Nephron progenitor cell (in vitro differentiated cells): ENCODE data around the gene SCD5.

Experiments used
- DNase-seq: peaks from one replicate; pipeline ENCODE4 v3.0.0; 2021
- H3K27ac Mint-ChIP-seq: 2 replicates; pipeline ENCODE4 v1.8.0; 2021; ENCODE audit warnings: mild to moderate bottlenecking, moderate library complexity, mixed read lengths
- H3K27me3 Mint-ChIP-seq: 2 replicates; pipeline ENCODE4 v1.8.0; 2021; ENCODE audit warnings: mild to moderate bottlenecking, low read depth, mixed read lengths; ENCODE audit not compliant: poor library complexity
- H3K36me3 Mint-ChIP-seq: 2 replicates; pipeline ENCODE4 v1.8.0; 2021; ENCODE audit warnings: low read depth, mixed read lengths
- H3K4me1 Mint-ChIP-seq: 2 replicates; pipeline ENCODE4 v1.8.0; 2021; ENCODE audit warnings: mixed read lengths
- H3K4me3 Mint-ChIP-seq: 2 replicates; pipeline ENCODE4 v1.8.0; 2021; ENCODE audit warnings: mild to moderate bottlenecking, moderate library complexity, mixed read lengths
- H3K9me3 Mint-ChIP-seq: 2 replicates; pipeline ENCODE4 v1.8.0; 2021; ENCODE audit warnings: mild to moderate bottlenecking, moderate library complexity, mixed read lengths
- TF ChIP-seq, protein P1 (sequence below): fragments of 200-600 bp; sonication (generic); IDR thresholded peaks from 2 replicates; pipeline ENCODE4 v1.5.0; 2021; ENCODE audit warnings: antibody characterized with exemption

The SCD5 gene

DNA sequence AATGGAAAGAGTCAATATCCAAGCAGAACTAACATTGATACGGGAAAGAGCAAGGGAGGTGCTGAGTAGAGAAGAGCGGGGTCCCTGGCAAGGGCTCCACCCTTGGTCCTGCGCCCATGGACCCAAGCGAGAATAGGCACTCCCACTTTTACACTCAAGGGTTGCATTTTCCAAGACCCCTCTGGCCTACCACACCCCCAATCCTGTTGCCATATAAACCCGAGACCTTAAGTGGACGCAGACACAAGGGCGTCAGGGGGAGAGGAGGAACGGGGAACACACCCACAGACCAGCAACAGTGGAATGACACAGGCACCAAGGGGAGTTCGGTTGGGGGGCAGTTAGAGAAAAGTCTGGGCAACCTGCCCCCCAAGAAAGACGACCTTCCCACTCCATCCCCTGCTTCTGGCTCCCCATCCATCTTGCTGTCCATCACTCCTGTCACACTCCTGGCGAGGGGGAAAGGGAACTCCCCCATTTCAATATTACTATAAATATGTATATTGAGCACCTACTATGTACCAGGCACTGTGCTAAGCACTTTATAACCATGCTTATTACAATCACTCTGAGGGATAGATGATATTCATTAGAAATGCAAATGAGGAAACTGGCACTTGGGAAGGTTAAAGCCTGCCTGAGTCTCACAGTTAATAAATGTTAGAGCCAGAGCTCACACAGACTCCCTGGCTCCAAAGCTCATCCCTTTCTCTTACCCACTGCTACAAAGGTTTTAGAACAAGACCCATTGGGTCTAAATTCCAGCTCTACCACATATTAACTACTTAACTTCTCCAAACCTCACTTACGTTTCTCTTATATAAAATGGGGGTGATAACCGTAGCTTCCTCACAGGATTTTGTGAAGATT, 51.7 kb downstream of the SCD5 start:
- TF ChIP-seq, protein P1, sequence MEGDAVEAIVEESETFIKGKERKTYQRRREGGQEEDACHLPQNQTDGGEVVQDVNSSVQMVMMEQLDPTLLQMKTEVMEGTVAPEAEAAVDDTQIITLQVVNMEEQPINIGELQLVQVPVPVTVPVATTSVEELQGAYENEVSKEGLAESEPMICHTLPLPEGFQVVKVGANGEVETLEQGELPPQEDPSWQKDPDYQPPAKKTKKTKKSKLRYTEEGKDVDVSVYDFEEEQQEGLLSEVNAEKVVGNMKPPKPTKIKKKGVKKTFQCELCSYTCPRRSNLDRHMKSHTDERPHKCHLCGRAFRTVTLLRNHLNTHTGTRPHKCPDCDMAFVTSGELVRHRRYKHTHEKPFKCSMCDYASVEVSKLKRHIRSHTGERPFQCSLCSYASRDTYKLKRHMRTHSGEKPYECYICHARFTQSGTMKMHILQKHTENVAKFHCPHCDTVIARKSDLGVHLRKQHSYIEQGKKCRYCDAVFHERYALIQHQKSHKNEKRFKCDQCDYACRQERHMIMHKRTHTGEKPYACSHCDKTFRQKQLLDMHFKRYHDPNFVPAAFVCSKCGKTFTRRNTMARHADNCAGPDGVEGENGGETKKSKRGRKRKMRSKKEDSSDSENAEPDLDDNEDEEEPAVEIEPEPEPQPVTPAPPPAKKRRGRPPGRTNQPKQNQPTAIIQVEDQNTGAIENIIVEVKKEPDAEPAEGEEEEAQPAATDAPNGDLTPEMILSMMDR: no peak
- H3K4me1 Mint-ChIP-seq: peaks cover 42% of the 10 kb centered on the region
- peaks cover 19% of the 10 kb centered on the region for H3K27me3 Mint-ChIP-seq
- no peaks in the 10 kb centered on the region for H3K36me3 Mint-ChIP-seq
- H3K27ac Mint-ChIP-seq: no peak overlapping the region
- no peaks in the 10 kb centered on the region for H3K9me3 Mint-ChIP-seq
- H3K4me3 Mint-ChIP-seq: no peak overlapping the region
- no peak for DNase-seq

DNA sequence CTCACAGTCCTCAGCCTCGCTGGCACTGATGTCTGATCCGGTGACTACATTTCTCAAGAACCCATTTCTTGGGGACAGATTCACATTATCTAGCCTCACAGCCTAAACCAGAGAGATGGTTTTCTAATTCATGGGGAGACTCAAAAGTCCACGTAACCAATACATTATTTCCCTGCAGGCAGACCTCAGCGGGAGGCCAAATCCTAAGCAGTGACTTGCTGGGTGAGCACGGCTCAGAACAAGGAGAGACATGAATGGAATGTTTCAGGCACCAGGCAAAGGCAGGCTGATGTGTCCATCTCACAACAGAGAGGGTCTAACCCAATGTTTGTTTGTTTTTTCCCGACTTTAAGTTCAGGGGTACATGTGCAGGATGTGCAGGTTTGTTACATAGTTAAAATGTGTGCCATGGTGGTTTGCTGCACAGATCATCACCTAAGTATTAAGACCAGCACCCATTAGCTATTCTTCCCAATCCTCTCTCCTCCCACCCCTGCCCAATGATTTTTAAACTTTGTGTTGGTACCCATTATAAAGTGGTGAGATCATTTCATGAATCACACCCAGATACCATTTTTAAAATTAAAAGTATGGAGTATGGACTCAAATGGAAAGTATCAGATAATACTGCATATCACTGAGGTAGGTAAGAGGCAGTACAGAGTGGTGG, 53.3 kb downstream of the SCD5 start:
- TF ChIP-seq, protein P1: no peak
- Mint-ChIP-seq H3K36me3 (no peaks in the 10 kb centered on the region), H3K4me1 (peaks cover 34% of the 10 kb centered on the region), H3K27ac (no peak overlapping the region), H3K27me3 (peaks cover 16% of the 10 kb centered on the region), H3K9me3 (no peaks in the 10 kb centered on the region), H3K4me3 (no peak overlapping the region)
- no peak for DNase-seq

DNA sequence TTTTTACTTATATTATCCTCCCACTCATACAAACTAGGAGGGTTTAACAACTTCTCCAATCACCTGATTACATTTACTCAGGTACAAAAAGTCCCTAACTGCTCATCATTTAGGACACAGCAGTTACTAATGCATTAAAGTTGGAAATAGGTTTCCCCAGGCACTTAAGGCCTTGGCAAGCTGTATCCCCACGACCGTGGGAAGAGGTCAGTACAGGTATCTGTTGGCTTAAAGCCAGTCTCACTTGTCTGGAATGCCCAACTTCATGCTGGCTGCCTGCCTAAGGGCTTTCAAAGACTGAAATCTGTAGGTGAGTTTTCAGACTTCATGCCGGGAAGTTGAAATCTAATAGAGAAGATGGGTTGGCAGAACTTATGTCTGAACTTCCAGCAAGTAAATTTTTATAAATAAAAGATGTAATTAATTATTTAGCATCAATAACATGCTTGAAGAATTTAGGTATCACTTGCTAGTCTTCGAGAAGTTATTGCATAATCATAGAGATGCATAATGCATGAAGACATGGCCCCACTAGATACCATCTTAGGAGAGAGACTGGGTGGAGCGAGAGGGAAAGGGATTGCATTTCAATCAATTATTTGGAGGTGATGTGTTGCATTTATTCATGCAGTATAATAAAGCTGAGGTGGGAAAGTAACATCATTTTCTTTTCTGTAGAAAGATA, 54.2 kb downstream of the SCD5 start:
- H3K4me3 Mint-ChIP-seq: no peak overlapping the region
- TF ChIP-seq, protein P1: no peak
- no peaks in the 10 kb centered on the region for H3K9me3 Mint-ChIP-seq
- no peaks in the 10 kb centered on the region for H3K36me3 Mint-ChIP-seq
- H3K27ac Mint-ChIP-seq: no peak overlapping the region
- H3K27me3 Mint-ChIP-seq: peaks cover 16% of the 10 kb centered on the region
- H3K4me1 Mint-ChIP-seq: peaks cover 29% of the 10 kb centered on the region
- DNase-seq: no peak

DNA sequence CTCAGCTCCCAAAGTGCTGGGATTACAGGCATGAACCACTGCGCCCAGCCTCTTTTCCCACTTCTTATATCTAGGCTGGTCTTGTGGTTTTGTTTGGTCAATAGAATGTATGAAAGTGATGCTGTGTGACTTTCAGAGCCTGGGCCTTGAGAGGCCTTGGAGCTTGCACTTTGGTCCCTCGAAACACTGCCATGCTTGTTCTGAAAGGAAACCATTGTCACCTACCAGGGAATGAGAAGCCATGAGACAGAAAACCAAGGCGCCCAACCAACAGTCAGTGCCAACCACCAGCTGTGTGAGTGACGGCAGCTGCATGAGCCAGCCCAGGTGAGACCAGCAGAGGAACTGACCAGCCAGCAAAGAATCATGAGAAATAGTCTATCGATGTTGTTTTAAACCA, 57.4 kb downstream of the SCD5 start:
- Mint-ChIP-seq H3K27ac (no peak overlapping the region), H3K36me3 (no peaks in the 10 kb centered on the region), H3K4me3 (no peak overlapping the region), H3K27me3 (peaks cover 13% of the 10 kb centered on the region), H3K4me1 (peaks cover 24% of the 10 kb centered on the region), H3K9me3 (no peaks in the 10 kb centered on the region)
- no peak for DNase-seq
- TF ChIP-seq, protein P1: no peak

DNA sequence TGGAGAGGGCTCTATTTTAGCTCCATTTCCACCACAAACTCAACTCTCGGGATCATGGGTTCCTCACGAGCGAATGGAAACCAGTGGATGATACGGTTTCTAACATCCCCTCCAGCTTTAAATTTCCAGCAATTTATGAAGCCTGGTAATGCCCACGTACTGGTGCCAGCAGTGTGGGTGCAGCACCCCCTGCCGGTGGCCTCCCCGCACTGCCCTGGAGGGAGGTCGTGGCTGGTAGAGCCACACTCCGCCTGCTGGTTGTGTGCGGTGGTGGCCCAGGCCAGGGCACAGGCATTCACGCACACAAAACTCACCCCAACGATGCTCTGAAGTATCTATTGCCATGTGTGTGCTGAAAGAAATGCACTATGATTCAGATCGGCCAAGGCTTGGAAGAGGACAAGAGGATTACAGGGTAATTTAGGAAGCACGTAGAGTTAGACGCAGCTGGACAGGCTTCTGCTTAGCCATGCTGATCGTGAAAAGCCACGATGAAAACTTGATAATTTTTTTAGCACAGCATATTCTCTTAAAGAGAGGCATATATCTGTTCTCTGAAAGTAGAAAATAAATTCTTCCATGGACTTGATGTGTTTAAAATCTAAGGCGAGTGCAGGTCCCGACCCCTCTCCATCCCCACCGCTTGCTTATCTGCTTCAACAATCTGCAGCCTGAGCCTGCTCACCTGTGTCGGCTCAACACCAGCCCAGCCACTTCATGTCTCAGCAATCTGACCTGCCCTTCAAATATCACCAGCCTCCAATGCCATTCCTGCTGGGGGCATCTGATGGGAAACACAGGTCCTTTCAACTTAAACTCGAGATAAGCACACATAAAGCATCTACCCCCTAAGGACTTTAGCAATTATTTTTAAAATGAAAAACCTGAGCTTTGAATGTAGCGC, 59.1 kb downstream of the SCD5 start:
- DNase-seq: peak; percentile 92
- TF ChIP-seq, protein P1: peak; percentile 100
- Mint-ChIP-seq H3K9me3 (no peaks in the 10 kb centered on the region), H3K4me3 (no peak overlapping the region), H3K36me3 (no peaks in the 10 kb centered on the region), H3K4me1 (peaks cover 20% of the 10 kb centered on the region), H3K27ac (no peak overlapping the region), H3K27me3 (peaks cover 6% of the 10 kb centered on the region)
